ENCODE measurements around the gene ITSN1. TPM values are rescaled to one million over a fixed set of nuclear protein-coding genes. Genes with fewer than 3 reads are reported as not detected.
A peak's percentile ranks its signal among the peaks of the same experiment; 100 is the strongest.

Gene ITSN1
- total RNA-seq, 1 experiment from 2014 or later, result 88.5 TPM

GRCh38 chr21:33703750-33704606 is 61.7 kb downstream of the ITSN1 start:
- Histone ChIP-seq H3K27me3 (replicated peaks; ENCODE audit: control insufficient read depth, insufficient read depth, low read length) (no peaks in the 10 kb centered on the region), H3K36me3 (ENCODE audit: control insufficient read depth, insufficient read depth, low read length) (no peaks in the 10 kb centered on the region), H3K4me3 (ENCODE audit: low read depth, low read length) (no peak overlapping the region), H3K4me1 (peaks cover 14% of the 10 kb centered on the region), H3K9me3 (no peaks in the 10 kb centered on the region)
- intact Hi-C loops (cut with micrococcal nuclease; ENCODE audit: unreplicated experiment), result no loop called here
- Mint-ChIP-seq H3K4me1 (ENCODE audit: low read depth, unreplicated experiment) (peaks cover 13% of the 10 kb centered on the region), H3K27ac (ENCODE audit: unreplicated experiment) (peak overlapping the region; percentile 85), H3K27me3 (ENCODE audit: insufficient read depth, unreplicated experiment) (no peaks in the 10 kb centered on the region), H3K9me3 (ENCODE audit: unreplicated experiment) (no peaks in the 10 kb centered on the region), H3K4me3 (ENCODE audit: unreplicated experiment) (no peak overlapping the region), H3K36me3 (ENCODE audit: insufficient read depth, unreplicated experiment) (peaks cover 9% of the 10 kb centered on the region)
- POLR2A ChIA-PET, result interaction anchor here (0.6 to 0.7 kb wide), 2 partner anchors 21 to 233 kb away, joined by 3 read pairs; no protein-coding TSS in a partner anchor
- no TSS peak for BruUV-seq (replicated peaks)
- no peak for TF ChIP-seq CTCF (IDR thresholded peaks at IDR 0.05; ENCODE audit: insufficient read depth in 1 of 2, low read depth in 1 of 2, low read length in 1 of 2, severe bottlenecking in 1 of 2, unreplicated experiment in 1 of 2)
- CTCF ChIA-PET, result interaction anchor here (0.5 to 0.7 kb wide), 2 partner anchors 28 to 140 kb away, joined by 4 to 5 read pairs; no protein-coding TSS in a partner anchor
- DNase-seq, result peak in 1 of 2 experiments; percentile 12

DNA sequence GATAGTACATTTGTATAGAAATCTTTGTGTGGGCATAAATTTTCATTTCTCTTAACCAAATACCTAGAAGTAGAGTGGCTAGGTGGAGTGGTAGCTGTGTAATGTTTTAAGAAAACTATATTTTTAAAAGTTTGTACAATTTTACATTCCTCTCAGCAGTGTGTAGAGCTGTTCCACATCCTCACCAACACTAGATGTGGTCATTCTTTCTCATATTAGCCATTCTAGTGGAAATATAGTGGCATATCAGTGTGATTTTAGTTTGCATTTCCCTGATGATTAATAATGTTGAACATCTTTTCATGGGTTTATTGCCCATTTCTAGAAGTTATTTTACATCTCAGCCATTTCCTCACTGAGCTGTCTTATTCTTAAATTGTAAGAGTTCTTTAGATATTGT is 65.5 kb downstream of the ITSN1 start:
- Histone ChIP-seq H3K27me3 (replicated peaks; ENCODE audit: control insufficient read depth, insufficient read depth, low read length) (no peaks in the 10 kb centered on the region), H3K4me3 (ENCODE audit: low read depth, low read length) (no peak overlapping the region), H3K36me3 (ENCODE audit: control insufficient read depth, insufficient read depth, low read length) (no peaks in the 10 kb centered on the region), H3K4me1 (peaks cover 35% of the 10 kb centered on the region), H3K9me3 (0 out of 2 replicates have a peak, but pooled peaks cover 7% of the 10 kb centered on the region)
- POLR2A ChIA-PET, result no interaction called here
- H3K36me3 Mint-ChIP-seq (ENCODE audit: insufficient read depth, unreplicated experiment), result peaks cover 19% of the 10 kb centered on the region
- H3K4me3 Mint-ChIP-seq (ENCODE audit: unreplicated experiment), result no peak overlapping the region
- intact Hi-C loops (cut with micrococcal nuclease; ENCODE audit: unreplicated experiment), result no loop called here
- peaks cover 32% of the 10 kb centered on the region for H3K4me1 Mint-ChIP-seq (ENCODE audit: low read depth, unreplicated experiment)
- DNase-seq, result no peak
- no peak for TF ChIP-seq CTCF (IDR thresholded peaks at IDR 0.05; ENCODE audit: insufficient read depth in 1 of 2, low read depth in 1 of 2, low read length in 1 of 2, severe bottlenecking in 1 of 2, unreplicated experiment in 1 of 2)
- H3K27ac Mint-ChIP-seq (ENCODE audit: unreplicated experiment), result no peak overlapping the region
- no peaks in the 10 kb centered on the region for H3K27me3 Mint-ChIP-seq (ENCODE audit: insufficient read depth, unreplicated experiment)
- CTCF ChIA-PET, result no interaction called here
- H3K9me3 Mint-ChIP-seq (ENCODE audit: unreplicated experiment), result no peaks in the 10 kb centered on the region
- no TSS peak for BruUV-seq (replicated peaks)

GRCh38 chr21:33708874-33709273 is 66.6 kb downstream of the ITSN1 start:
- peaks cover 30% of the 10 kb centered on the region for H3K4me1 ChIP-seq
- Mint-ChIP-seq H3K4me1 (ENCODE audit: low read depth, unreplicated experiment) (peaks cover 26% of the 10 kb centered on the region), H3K27ac (ENCODE audit: unreplicated experiment) (no peak overlapping the region), H3K9me3 (ENCODE audit: unreplicated experiment) (no peaks in the 10 kb centered on the region), H3K36me3 (ENCODE audit: insufficient read depth, unreplicated experiment) (peaks cover 17% of the 10 kb centered on the region), H3K4me3 (ENCODE audit: unreplicated experiment) (no peak overlapping the region), H3K27me3 (ENCODE audit: insufficient read depth, unreplicated experiment) (no peaks in the 10 kb centered on the region)
- POLR2A ChIA-PET, result no interaction called here
- H3K9me3 ChIP-seq, result 0 out of 2 replicates have a peak, but pooled peaks cover 7% of the 10 kb centered on the region
- H3K27me3 ChIP-seq (replicated peaks; ENCODE audit: control insufficient read depth, insufficient read depth, low read length), result no peaks in the 10 kb centered on the region
- TF ChIP-seq CTCF (IDR thresholded peaks at IDR 0.05; ENCODE audit: insufficient read depth in 1 of 2, low read depth in 1 of 2, low read length in 1 of 2, severe bottlenecking in 1 of 2, unreplicated experiment in 1 of 2), result no peak
- no peak overlapping the region for H3K4me3 ChIP-seq (ENCODE audit: low read depth, low read length)
- no TSS peak for BruUV-seq (replicated peaks)
- intact Hi-C loops (cut with micrococcal nuclease; ENCODE audit: unreplicated experiment), result no loop called here
- H3K36me3 ChIP-seq (ENCODE audit: control insufficient read depth, insufficient read depth, low read length), result no peaks in the 10 kb centered on the region
- no peak for DNase-seq
- CTCF ChIA-PET, result no interaction called here

All from Caco-2 (cell line).